GM21737 (cell line): ENCODE data around the gene TCF12.

Source experiments
- ATAC-seq: cut with Tn5 transposase; IDR thresholded peaks from one replicate; pipeline ENCODE4 v1.9.1; 2021; ENCODE audit warnings: mild to moderate bottlenecking, moderate library complexity; ENCODE audit not compliant: unreplicated experiment

Gene TCF12

DNA sequence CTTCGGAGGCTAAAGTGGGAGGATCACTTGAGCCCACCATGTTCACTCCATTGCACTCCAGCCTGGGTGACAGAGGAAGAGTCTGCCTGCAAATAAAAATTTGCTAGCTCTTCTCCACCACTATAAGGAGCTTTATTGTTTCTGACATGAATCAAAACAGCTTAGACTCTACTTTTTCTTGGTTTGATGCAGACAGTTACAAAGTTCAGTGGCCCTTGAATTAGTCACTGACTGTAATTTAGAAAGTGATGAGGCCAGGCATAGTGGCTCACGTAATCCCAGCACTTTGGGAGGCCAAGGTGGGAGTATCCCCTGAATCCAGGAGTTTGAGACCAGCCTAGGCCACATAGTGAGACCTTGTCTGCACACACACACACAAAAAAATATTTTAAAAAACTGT is 285.5 kb downstream of the TCF12 start:
- no peak for ATAC-seq

DNA sequence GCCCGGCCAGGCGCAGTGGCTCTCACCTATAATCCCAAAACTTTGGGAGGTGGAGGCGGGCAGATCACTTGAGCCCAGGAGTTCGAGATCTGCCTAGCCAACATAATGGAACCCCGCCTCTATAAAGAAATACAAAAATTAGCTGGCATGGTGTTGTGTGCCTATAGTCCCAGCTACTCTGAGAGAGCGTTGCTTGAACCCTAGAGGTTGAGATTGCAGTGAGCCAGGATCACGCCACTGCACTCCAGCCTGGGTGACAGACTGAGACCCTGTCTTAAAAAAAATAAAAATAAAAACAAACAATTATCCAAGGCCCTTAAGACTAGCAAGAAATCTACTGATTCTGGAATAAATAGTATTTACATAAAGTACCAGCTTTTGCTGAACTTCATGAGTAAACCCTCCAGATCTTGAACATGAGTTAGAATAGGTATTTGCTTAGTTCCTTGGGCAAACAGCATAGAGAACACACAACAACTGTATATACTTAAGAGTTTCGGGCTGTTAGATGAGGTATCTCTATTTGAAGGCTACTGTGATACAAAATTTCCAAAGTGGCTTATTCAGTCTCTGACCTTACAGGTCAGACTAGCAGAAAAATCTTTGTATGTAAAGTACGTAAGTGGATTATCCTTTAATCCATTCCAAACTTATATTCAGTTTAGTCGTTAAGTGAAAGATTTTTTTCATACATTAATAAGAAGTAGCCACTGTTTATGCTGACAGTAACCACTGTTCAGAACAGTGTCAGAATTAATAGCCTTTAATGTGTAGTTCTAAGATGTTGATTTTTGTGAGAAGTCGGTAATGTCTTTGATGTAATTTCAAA is 286.8 kb downstream of the TCF12 start:
- no peak for ATAC-seq

DNA sequence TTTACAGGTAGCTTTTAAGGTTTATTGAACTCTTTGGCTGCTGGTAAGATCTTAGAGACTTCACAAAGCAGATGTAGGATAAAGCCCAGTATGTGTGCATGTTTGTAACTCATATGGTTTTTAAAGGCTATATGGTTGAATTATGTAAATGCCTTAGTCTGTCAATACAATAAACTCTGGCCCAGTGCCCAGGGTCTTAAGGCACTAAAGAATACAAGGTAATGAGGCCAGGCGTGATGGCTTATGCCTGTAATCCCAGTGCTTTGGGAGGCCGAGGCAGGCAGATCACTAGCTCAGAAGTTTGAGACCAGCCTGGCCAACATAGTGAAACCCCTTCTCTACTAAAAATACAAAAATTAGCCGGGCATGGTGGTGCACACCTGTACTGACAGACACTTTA is 287.6 kb downstream of the TCF12 start:
- ATAC-seq: no peak

DNA sequence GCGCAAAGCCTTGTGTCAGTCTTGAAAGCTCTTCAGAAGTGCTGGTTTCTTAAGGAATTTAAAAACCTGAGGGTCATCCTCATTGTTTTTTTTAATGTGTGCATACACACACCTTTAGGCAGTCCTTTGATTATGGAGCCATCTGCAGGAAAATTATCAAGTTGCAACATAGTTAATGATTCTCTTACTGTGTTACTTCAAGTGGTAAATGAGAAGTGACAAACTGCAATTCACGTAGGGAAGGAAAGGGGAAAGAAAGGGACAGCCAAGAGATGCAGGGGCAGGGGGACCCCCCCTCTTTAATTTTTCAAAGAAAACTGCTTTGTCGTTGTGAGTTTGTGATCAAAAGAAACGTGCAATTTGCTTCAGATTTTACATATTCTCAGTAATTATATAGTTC is 295.4 kb downstream of the TCF12 start:
- ATAC-seq: no peak

DNA sequence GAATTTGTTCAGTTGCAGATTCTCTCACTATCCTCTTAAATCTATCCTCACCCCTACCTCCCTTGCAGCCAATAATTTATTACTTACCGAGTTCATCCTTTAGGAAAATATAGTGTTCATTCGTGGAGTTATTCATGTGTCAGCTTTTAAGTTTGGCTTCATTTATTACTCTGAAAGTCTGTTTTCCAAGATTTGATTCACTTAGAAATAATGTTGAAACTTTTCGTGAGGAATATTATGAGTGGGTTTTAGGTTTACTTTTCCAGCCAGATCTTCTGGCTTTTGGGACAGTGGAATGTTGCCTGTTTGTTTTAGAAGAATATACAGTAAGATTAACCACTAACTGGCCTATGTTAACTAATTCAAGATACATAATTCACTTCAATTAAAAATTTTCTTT is 296.9 kb downstream of the TCF12 start:
- no peak for ATAC-seq

DNA sequence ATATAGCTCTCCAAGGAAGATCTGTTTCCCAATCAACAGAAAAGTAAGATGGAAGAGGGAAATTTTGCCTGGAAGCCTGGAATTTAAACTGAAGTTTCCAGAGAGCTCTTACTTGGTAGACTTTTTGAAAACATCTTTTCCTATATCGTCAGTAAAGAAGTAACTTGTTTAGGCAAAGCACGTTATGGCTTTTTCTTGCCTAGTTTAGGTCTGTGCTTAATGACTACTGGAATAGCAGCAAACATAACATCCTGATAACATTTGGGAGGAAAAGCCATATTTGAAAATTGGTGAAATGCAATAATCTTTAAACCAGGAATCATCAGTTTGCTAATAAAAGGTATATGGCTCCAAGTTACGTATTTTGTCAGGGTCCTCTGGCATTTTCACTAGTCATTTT is 297.4 kb downstream of the TCF12 start:
- ATAC-seq: no peak

DNA sequence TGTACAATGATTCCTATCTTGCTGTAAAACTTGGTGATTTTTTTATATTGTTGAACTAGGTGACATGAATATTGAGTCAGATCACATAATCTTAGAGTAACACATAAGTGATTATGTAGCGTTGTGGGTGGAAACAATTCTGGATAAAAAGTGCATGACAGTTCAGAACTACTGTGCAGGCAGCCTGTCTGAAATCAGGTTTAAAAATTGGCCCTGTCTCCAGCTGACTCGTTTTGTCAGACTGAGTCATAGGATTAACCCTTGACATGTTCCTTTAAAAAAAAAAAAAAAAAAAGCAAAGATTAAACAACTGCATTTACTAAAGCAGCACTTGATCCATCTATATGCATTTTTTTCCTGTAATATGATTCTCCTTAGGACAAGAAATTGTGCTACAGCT is 297.8 kb downstream of the TCF12 start:
- no peak for ATAC-seq

DNA sequence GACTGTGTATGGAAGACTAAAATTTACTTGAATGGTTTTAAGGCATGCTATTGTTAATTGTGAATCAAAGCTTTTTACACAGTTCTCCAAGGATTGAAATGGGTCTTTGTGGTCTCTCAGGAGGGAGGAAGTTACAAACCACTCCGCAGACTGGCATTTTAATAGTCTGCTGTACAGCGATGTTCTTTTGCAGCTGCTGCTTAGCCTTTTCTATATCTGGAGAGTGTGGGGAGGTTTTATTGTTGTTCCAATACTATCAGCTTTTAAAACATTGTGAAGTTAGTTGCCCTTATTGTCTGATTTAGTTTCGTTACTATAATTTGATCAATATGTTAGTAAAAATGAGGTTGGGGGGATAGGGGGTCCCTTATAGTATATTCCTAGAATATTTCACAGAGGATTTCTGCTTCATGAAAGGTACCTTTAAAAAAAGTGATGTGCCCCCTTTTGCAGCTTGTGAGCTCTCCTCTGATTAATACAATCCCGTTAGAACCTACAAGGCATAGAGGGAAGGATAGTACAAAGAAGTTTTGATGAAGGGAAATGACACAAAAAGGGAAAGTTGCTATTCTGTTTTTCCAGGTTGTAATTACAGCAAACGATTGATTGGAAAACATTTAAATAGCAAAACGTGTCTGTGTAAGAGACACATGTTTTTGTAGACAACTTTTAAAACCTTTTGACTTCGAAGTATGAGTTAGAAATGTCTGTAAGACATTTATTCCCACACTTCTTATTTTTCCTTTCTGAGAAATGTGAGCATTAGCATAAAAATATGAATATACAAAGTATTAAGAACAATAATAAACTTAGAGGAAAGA is 299.5 kb downstream of the TCF12 start:
- ATAC-seq: no peak

DNA sequence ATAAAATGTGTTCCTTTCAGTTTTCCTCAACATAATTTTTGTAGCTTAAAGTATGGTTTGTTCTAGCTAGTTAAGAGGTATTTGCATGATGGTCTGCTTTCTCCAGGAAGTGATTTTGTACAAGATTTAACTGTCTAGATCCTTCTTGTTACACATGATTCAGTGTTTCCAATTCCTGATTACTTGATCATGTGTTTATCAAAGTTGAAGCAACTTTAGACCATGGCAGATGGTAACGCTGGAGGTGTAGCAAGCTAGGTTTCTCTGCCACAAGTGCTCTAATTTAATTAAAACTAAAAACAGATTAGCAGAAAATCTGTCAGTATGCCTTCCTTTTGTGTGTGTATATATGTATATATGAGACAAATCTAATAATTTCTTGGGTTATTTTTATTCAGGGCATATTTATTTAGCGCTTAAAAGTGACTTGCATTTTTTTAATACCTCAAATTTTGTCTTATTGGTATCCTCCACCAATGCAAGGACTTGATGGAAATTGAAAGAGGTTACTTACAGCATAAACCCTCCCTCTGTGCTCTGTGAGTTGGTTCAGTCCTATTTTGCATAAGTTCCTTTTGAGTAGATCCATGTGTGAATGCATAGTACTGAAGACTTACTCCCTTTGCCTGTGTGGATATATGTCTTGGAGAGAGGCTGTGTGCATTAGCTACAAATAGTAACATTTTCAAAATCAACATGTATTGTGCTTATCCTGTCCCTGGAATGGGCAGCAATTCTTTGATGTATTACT is 300.6 kb downstream of the TCF12 start:
- no peak for ATAC-seq

DNA sequence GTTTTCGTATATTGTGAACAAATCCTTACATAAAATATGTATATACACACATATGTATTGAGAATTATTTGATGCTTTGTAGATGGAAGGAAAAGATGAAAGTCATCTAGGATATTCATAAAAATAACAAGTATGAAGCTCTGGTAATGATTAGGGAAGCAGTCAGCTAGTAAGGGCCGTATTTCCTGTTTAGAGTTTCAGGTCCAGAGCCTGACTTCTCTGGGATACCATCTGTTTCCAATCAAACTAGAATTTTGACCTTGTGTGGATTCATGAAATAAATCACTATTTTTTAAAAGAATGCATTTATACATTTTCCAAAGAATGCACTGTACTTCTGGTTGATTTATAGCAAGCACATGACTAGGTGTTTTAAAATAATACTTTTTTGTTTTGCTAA is 301.8 kb downstream of the TCF12 start:
- ATAC-seq: no peak

DNA sequence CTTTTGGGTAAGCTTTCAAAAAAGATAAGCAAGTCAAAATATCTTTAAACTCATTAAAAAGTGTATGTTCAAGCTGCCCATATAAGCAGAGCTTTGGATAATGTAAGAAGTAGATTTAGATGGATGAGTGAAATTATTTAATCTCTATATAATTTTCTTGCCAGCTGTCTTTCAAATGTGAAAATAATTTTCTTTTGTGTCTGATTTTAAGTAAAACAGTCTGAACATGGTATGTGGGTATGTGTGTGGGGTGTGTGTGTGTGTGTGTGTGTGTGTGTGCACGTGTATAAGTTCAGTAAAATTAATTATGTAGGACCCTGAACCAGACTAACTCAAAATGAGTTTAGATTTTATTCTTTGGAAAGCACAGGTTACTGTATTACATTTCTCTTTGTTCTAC is 302.7 kb downstream of the TCF12 start:
- ATAC-seq: no peak

DNA sequence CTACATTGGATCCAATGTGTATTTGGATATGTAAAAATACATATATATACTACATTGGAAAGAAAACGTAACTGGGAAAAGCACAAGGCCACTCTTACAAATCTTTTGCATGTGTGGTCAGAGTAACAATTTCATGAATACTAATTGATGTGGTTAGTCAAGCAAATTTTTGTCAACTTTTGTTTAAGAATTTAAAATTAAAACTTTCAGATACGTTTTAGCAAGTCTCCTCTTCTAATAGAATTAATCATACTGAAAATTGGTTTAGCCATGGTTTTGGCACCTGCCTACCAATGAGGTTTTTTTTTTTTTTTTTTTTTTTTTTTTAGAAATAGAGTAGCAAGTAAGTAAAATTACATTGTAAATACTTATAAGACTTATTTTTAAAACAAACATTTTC is 304.9 kb downstream of the TCF12 start:
- ATAC-seq: no peak

DNA sequence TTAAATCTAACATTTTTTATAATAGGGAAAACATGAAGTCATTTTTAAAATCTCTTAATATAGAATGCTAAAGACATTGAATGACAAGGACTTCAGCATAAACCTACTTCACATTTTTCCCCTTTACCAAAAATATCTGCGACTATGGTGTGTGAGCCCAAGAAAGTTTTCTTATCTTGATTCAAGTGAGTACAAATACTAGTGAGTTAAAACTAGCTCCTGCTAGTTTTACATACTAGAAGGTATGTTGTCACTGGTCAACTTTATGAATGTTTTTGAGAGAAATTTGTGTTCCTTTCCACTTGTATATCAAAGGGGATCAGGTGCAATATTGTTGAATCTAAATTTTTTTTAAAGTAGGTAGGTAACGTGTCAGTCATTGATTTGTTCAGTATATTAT is 305.4 kb downstream of the TCF12 start:
- ATAC-seq: no peak

DNA sequence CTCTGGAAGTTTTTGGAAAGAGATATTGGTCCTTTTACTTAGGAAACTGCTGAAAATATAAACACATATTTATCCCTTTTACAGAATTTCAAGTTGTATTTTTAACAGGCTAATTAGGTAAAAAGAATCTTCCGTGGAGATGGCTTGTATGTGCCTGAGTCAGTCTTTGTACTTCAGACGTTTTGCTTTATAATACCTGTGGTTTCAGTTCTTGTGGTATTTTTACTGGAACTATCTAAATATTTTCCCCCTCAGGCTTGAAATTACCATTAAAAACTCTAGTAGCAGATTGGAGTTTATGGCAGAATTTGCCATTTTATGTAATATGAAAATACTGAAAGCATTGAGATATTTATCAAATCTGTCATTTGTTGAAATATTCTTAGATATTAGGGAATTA is 306.2 kb downstream of the TCF12 start:
- ATAC-seq: no peak

DNA sequence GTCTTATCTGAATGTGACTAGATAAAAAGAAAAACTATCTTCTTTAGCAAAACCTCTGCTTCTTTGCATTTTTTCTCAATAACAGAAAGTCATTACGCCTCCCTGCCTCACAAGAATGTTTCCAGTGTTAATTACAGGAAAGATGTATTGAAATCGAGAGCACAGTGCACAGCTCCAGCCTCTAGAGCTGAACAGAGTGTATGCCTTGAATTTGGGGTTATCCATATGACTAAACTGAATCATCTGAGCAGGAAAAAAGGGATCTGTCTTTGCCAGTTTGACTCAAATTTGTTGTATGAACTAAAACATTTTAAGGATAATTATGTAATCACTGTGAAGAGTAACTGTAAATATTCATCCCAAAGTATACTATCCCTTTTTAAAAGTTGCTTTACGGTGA is 308.7 kb downstream of the TCF12 start:
- ATAC-seq: no peak

DNA sequence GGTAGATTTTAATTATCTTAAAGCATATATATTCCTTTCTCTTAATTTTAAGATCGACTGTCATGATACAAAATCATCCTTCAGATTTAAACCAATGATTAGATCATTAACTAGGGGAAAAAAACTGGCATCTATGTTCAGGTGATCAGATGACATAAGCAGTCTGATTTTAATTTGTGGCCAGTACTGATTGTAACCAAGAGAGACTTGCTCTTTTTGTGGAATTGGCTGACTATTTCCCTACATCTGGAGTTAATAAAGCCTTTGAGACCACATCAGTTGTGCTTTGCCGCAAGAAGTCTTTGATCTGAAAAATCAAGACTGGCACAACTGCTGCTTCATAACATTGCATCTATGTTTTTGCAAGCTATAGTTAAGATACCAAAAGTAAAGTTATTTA is 309.5 kb downstream of the TCF12 start:
- ATAC-seq: no peak

DNA sequence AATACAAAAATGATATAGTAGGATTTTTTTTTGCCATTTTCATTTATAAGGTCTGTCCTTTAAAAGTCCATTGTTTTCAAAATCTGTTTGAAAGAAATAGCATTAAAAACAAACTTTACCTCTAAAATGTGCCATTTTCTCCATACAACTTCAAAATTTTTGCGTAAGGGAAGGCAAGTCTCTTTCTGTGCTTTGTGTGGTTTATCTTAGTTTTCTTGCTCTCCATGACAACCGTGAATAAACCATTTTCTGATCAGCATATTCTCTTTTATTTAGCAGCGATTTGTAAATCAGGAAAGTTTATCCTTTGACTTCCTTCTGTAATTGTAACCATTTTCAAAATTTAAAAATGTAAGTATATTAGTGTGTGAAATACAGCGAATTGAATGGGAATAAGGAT is 310.0 kb downstream of the TCF12 start:
- ATAC-seq: no peak

DNA sequence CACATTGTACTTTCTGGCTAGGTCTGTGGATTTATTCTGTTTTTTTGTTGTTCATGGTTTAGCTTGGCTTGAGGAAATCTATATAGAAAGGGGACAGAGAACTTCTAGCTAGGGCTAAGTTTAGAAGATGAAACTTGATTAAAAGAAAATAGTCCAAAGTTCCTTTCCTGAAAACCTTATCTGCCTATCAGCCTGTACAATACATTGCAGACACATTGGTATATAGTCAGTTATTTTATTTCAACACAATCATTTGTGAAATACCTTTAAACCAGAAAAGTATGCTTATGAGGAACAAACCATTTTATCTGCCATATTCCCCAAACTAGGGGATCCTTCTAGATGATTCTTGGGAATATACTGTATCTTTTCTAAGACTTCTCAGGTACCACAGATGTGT is 310.6 kb downstream of the TCF12 start:
- ATAC-seq: no peak

DNA sequence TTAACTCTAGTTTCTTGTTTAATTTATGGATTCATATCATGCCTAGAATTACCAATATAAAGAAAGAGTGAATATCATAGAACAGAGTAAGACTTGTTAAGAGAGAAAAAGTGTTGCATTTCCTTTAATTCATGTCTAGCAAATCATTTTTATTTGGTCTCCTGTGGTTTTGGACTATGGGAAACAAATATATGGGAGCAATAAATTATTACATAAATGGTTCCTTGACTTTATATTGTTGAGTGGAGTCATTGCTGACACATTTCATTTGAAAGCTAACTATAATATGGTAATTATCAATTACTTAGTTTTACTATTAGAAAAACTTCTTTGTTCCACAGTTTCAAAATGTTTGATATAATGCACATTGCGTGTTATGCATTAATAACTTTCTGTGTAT is 313.1 kb downstream of the TCF12 start:
- ATAC-seq: no peak

DNA sequence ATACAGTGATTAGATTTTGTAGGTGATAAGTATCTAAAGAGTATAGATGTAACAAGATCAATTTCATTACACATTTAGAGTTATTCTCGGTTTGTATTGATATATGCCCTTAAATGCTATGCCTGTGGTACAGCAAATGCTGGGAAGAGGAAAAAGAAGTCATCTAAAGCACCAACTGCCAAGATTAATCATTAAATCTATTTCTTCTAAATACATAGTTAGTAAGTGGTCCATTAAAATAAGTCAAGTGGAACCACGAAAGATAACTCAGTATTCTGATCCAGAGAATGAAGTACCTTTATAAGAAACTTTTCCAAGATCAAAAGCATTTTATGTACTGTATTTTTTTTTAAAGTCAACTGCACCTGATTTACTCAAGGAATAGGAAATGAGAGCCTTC is 315.7 kb downstream of the TCF12 start:
- no peak for ATAC-seq

DNA sequence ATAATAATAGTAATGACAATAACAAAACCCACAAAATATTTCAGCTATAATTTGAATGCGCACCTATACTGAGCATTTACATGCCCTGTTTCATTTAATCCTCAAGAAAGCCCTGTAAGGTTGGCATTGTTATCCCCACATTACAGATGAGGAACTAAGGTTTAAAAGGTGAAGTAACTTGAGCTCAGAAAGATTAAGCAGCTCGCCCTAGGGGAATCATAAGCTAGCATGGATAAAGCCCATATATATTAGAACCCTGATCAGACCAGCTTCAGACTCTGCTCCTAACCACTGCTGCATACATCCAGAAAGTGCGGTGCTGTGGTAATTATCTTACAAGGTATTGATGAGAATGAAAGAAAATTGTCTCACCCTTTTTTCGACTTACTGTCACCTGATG is 316.7 kb downstream of the TCF12 start:
- no peak for ATAC-seq

DNA sequence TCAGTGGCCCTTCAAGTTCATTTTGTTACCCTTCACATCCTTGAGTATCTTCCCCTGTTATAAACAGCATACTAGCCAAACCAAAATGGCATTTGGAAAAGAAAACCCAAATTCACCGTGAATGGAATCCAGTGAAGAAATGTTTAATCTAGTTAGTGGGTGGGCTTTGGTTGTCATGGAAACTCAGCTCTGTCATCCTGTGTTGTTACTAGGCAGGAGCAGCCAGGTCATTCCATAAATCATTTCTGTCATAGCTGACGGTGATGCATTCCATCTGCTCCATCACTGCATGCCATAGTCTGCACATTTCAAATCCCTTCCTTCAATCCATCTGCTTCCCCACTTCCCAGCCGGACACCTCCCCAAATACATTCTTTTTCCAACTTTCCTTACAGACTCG is 317.4 kb downstream of the TCF12 start:
- no peak for ATAC-seq
